Stimulated activated CD4-positive, alpha-beta T cell treated with anti-CD3 and anti-CD28 coated beads, TNF-alpha, amount 100 ng/mL, for 24 hours (primary cell): ENCODE data around the gene NUP210L.
"Not testable (repeated sequence)": the region's sequence is repeated elsewhere in the genome, so short reads cannot be mapped to it uniquely, and the experiment has no call there.

Source experiments
- DNase-seq, 3 experiments: peaks; one replicate each; pipeline ENCODE4 v3.0.0-alpha.2; 2020; ENCODE audit warnings: low read depth in 3 of 3

NUP210L gene

GRCh38 chr1:153991806-153992205 lies 163.1 kb downstream of the NUP210L start:
- no peak for DNase-seq

GRCh38 chr1:153991151-153991630 lies 163.7 kb downstream of the NUP210L start:
- no peak for DNase-seq

- DNase-seq: peak; percentile 68 to 81 (median 80)
Measured at GRCh38 chr1:153990468-153991150, 164.3 kb downstream of the NUP210L start, which contains the start of gene RPS27. TSS of gene RPS27 (plus strand) at chr1:153990762. CDS start at chr1:153990797, 35 bp downstream.

- no peak for DNase-seq
Measured at GRCh38 chr1:153987621-153988020, 167.3 kb downstream of the NUP210L start.

GRCh38 chr1:153985941-153986761 lies 168.7 kb downstream of the NUP210L start, which contains the start of gene RAB13:
TSS of gene RAB13 (minus strand) at chr1:153986339. CDS start at chr1:153986236, 103 bp downstream.
- DNase-seq: no peak

- DNase-seq: peak in 1 of 3 experiments; percentile 53
Measured at GRCh38 chr1:153985341-153985912, 169.4 kb downstream of the NUP210L start.

GRCh38 chr1:153984123-153984894 lies 170.6 kb downstream of the NUP210L start:
- DNase-seq: no peak

GRCh38 chr1:153981735-153982134 lies 173.1 kb downstream of the NUP210L start:
- not testable (repeated sequence) for DNase-seq

GRCh38 chr1:153979091-153979490 lies 175.8 kb downstream of the NUP210L start:
- DNase-seq: not testable (repeated sequence)

GRCh38 chr1:153978274-153978909 lies 176.5 kb downstream of the NUP210L start:
- DNase-seq: no peak

GRCh38 chr1:153977250-153978240 lies 177.3 kb downstream of the NUP210L start, which contains the start of gene JTB:
TSS of gene JTB (minus strand) at chr1:153977674. CDS start at chr1:153977252, 422 bp downstream.
- DNase-seq: peak; percentile 74 to 86 (median 80)

GRCh38 chr1:153976819-153977249 lies 178.0 kb downstream of the NUP210L start:
- DNase-seq: no peak

GRCh38 chr1:153973525-153973924 lies 181.3 kb downstream of the NUP210L start:
- no peak for DNase-seq

GRCh38 chr1:153973071-153973470 lies 181.8 kb downstream of the NUP210L start:
- DNase-seq: no peak

- no peak for DNase-seq
Measured at GRCh38 chr1:153970346-153970745, 184.5 kb downstream of the NUP210L start.

- DNase-seq: no peak
Measured at GRCh38 chr1:153968972-153969371, 185.9 kb downstream of the NUP210L start.

- no peak for DNase-seq
Measured at GRCh38 chr1:153968408-153968807, 186.5 kb downstream of the NUP210L start.

GRCh38 chr1:153968000-153968363 lies 186.9 kb downstream of the NUP210L start:
- no peak for DNase-seq
